Measurements from ENCODE around the gene PRKCQ. TPM values are rescaled to one million over a fixed set of nuclear protein-coding genes. Genes with fewer than 3 reads are reported as not detected.

Gene PRKCQ
- total RNA-seq, 2 experiments from 2014 or later: 62.6 to 69.5 TPM

DNA sequence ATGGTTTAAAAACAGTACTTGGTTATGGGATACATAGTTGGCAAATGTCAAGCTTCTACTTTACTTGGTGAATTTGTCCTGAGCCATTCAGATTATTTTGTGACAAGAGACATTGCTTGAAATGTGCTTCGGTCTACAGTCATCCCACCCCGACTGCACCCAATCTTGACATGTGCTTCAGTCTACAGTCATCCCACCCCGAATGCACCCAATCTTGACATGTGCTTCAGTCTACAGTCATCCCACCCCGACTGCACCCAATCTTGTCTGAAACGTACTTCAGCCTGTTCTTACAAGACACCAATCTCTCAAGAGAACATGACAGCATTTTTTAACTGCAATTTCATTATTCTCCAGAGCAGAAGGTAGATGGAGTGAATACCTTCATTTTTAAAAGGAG lies 47.8 kb downstream of the PRKCQ start:
- POLR2A ChIA-PET: interaction anchor here (0.7 to 1.0 kb wide), 2 partner anchors 11 to 32 kb away, joined by 3 read pairs; no protein-coding TSS in a partner anchor
- Mint-ChIP-seq H3K9me3 (peaks cover 8% of the 10 kb centered on the region), H3K27me3 (no peaks in the 10 kb centered on the region), H3K4me1 (peaks cover 80% of the 10 kb centered on the region), H3K36me3 (ENCODE audit: low read depth) (peaks cover 75% of the 10 kb centered on the region), H3K4me3 (no peak overlapping the region), H3K27ac (peak overlapping the region; percentile 97)
- CTCF ChIA-PET: interaction anchor here (0.9 to 6.1 kb wide), 7 partner anchors 11 to 135 kb away, joined by 3 to 33 read pairs (median 4); no protein-coding TSS in a partner anchor
- peak; percentile 4 for DNase-seq

- H3K4me1 Mint-ChIP-seq: peaks cover 82% of the 10 kb centered on the region
- H3K9me3 Mint-ChIP-seq: peaks cover 8% of the 10 kb centered on the region
- ChIA-PET POLR2A (interaction anchor here (0.5 to 1.2 kb wide), 2 partner anchors 12 to 1499 kb away, joined by 3 read pairs; no protein-coding TSS in a partner anchor), CTCF (interaction anchor here (1.1 to 6.1 kb wide), 10 partner anchors 12 to 96 kb away, joined by 3 to 33 read pairs (median 4); no protein-coding TSS in a partner anchor)
- peak overlapping the region; percentile 75 for H3K4me3 Mint-ChIP-seq
- peaks cover 77% of the 10 kb centered on the region for H3K36me3 Mint-ChIP-seq (ENCODE audit: low read depth)
- peak overlapping the region; percentile 97 for H3K27ac Mint-ChIP-seq
- H3K27me3 Mint-ChIP-seq: no peaks in the 10 kb centered on the region
- peak; percentile 21 for DNase-seq
These were observed 49.1 kb downstream of the PRKCQ start for GRCh38 chr10:6530966-6531365.

DNA sequence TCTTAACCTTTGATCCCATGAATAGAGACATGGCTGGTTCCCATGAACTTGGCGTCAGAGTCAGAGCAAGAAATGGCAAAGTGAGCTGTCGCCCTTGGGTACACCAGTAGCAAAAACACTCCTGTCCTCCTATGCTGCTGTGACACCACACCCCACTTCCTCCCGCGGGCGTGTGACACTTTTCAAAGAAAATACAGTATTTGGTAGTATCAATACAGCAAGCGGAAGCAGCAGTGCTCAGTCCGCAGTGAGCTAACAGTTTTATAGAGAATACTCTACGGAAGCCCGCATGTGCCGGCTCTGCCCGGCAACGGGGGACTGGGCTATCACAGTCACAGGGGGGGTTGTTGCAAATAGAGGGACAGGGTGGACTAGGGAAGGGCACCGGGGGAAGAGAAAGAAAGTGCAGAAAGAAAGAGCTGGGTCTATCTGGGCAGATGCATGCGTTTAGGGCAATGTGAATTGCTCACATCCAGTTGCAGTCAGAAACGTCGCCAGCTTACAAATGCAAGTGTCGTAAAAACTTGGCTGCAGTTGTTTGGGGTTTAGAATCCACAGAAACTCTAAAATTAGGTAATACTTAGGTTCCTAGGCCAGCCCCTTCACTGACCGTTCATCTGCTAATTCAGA lies 49.8 kb downstream of the PRKCQ start:
- peak; percentile 90 for DNase-seq
- H3K36me3 Mint-ChIP-seq (ENCODE audit: low read depth): peaks cover 76% of the 10 kb centered on the region

DNA sequence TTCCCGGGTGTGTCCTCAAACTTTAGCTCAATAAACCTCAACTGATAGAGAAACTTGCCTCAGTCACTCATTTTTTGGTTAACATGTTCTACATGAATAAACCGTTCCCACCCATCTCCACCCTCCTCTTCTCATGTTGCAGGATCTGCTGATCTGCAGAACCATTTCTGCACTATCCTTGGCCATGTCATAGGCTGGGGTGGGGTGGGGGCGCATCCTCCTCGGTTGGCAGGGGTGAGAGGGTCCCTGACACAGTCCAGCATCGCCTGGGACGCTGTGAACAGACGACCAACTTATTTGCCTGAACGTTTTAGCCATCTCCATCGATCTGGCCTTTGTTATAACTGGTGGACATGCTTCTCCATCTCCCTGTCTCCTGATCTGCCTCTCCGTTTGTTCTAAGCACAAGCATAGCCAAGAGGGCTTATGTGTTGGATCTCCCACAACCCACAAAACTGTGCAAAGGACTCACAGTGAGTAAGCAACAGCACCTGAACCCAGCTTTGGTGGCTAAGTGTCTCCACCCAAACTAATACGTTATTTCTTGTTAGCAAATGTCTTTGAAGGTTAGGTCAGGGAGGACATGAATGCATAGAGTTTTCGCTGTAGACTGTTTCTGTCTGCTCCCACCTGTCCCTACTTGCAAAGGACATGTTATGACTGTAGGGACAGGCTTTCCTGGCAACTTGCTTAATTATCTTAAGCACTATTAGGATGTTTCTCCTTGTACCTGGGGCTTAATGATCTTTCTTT lies 51.7 kb downstream of the PRKCQ start:
- Mint-ChIP-seq H3K27me3 (no peaks in the 10 kb centered on the region), H3K9me3 (peaks cover 8% of the 10 kb centered on the region), H3K4me3 (no peak overlapping the region), H3K4me1 (peaks cover 82% of the 10 kb centered on the region), H3K27ac (peak overlapping the region; percentile 97), H3K36me3 (ENCODE audit: low read depth) (peaks cover 84% of the 10 kb centered on the region)
- DNase-seq: no peak
- POLR2A ChIA-PET: no interaction called here
- CTCF ChIA-PET: interaction anchor here (1.0 to 6.1 kb wide), 6 partner anchors 9 to 326 kb away, joined by 3 to 33 read pairs (median 6); partner anchors contain the start of gene PFKFB3

More for the DNA sequence above, 49.8 kb downstream of the PRKCQ start:
- Mint-ChIP-seq H3K4me1 (peaks cover 84% of the 10 kb centered on the region), H3K27ac (peak overlapping the region; percentile 97), H3K4me3 (peak overlapping the region; percentile 75), H3K27me3 (no peaks in the 10 kb centered on the region), H3K9me3 (peaks cover 8% of the 10 kb centered on the region)
- ChIA-PET CTCF (interaction anchor here (0.8 to 6.1 kb wide), 12 partner anchors 10 to 137 kb away, joined by 3 to 33 read pairs (median 4); no protein-coding TSS in a partner anchor), POLR2A (interaction anchor here (0.5 to 1.2 kb wide), 4 partner anchors 13 to 1499 kb away, joined by 3 to 4 read pairs (median 3); no protein-coding TSS in a partner anchor)

DNA sequence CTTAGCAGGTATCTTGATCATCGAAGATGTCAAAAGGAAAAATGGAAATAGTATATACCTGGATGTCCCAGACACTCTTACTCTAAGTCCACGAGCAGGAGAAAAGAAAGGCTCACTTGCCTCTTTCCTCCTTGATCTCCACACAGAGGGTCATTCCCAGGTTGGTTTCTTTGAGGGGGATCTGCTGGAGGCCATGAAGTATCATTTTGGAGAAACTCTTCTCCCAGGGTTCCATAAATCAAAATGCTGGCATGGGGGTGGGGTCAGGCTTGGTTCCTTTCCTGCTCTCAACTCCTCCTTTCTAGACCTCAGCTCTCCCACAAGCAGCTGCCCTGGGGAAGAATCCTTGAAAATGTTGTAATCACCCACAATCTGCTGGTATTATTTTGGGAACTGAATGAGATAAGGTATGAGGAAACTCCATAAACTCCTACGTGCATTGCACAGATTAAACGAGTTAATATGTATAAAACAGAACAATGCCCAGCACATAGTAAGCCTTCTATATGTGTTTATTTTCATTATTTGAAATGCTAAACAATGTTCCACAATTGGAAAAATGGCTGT lies 54.4 kb downstream of the PRKCQ start:
- ChIA-PET CTCF (interaction anchor here (1.4 kb wide), 1 partner anchor 18 kb away, joined by 3 read pairs; no protein-coding TSS in a partner anchor), POLR2A (no interaction called here)
- Mint-ChIP-seq H3K27ac (no peak overlapping the region), H3K9me3 (peaks cover 4% of the 10 kb centered on the region), H3K27me3 (no peaks in the 10 kb centered on the region), H3K4me3 (no peak overlapping the region), H3K4me1 (peaks cover 67% of the 10 kb centered on the region), H3K36me3 (ENCODE audit: low read depth) (peaks cover 78% of the 10 kb centered on the region)
- DNase-seq: no peak

- Mint-ChIP-seq H3K4me3 (no peak overlapping the region), H3K36me3 (ENCODE audit: low read depth) (peaks cover 59% of the 10 kb centered on the region), H3K9me3 (no peaks in the 10 kb centered on the region), H3K27me3 (no peaks in the 10 kb centered on the region), H3K4me1 (peaks cover 62% of the 10 kb centered on the region), H3K27ac (no peak overlapping the region)
- no peak for DNase-seq
- CTCF ChIA-PET: no interaction called here
- POLR2A ChIA-PET: no interaction called here
These were observed 57.8 kb downstream of the PRKCQ start for GRCh38 chr10:6522230-6522629.

- ChIA-PET POLR2A (no interaction called here), CTCF (interaction anchor here (1.1 kb wide), 1 partner anchor 9 kb away, joined by 3 read pairs; no protein-coding TSS in a partner anchor)
- Mint-ChIP-seq H3K27ac (peak overlapping the region; percentile 52), H3K9me3 (no peaks in the 10 kb centered on the region), H3K36me3 (ENCODE audit: low read depth) (peaks cover 57% of the 10 kb centered on the region), H3K4me1 (peaks cover 61% of the 10 kb centered on the region), H3K4me3 (no peak overlapping the region), H3K27me3 (no peaks in the 10 kb centered on the region)
- DNase-seq: no peak
These were observed 59.9 kb downstream of the PRKCQ start for GRCh38 chr10:6520138-6520537.

DNA sequence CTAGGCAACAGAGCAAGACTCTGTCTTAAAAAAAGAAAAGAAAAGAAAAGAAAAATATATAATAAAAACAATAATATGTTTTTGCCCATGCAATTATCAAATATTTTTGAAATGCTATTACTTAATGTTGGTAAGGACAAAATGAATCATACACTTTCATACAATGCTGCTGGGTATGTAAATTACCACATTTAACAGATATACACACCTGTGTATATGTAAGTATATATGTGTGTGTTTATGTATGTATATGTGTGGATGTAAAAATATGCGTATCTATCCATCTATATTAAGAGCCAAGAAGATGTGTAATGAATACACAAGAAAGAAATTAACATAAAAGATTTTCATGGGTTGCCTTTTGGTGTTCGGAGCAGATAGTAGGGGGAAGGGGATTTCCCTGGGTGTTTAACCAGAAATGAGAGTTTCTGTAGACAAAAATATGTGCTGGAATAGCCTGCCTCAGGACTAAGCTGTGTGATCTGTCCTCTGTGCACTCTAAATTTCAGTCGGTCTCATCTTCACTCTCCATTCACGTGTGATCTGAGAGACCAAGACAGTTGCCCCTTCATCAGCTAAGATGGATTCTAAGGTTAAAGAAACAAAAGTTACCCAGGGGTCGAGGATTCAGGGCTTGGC lies 61.2 kb downstream of the PRKCQ start:
- Mint-ChIP-seq H3K36me3 (ENCODE audit: low read depth) (peaks cover 61% of the 10 kb centered on the region), H3K4me1 (peaks cover 71% of the 10 kb centered on the region), H3K4me3 (no peak overlapping the region), H3K27me3 (no peaks in the 10 kb centered on the region), H3K9me3 (no peaks in the 10 kb centered on the region), H3K27ac (peak overlapping the region; percentile 39)
- CTCF ChIA-PET: interaction anchor here (0.6 to 0.9 kb wide), 5 partner anchors 9 to 365 kb away, joined by 3 to 7 read pairs (median 3); no protein-coding TSS in a partner anchor
- no peak for DNase-seq
- POLR2A ChIA-PET: no interaction called here

GRCh38 chr10:6516929-6517284 lies 63.2 kb downstream of the PRKCQ start:
- ChIA-PET CTCF (interaction anchor here (0.7 to 1.5 kb wide), 2 partner anchors 13 to 487 kb away, joined by 5 read pairs; no protein-coding TSS in a partner anchor), POLR2A (no interaction called here)
- Mint-ChIP-seq H3K4me3 (no peak overlapping the region), H3K27ac (no peak overlapping the region), H3K4me1 (peaks cover 87% of the 10 kb centered on the region), H3K27me3 (no peaks in the 10 kb centered on the region), H3K36me3 (ENCODE audit: low read depth) (peaks cover 70% of the 10 kb centered on the region), H3K9me3 (peaks cover 5% of the 10 kb centered on the region)
- no peak for DNase-seq

- ChIA-PET POLR2A (no interaction called here), CTCF (no interaction called here)
- no peaks in the 10 kb centered on the region for H3K27me3 Mint-ChIP-seq
- no peak overlapping the region for H3K27ac Mint-ChIP-seq
- H3K36me3 Mint-ChIP-seq (ENCODE audit: low read depth): peaks cover 72% of the 10 kb centered on the region
- H3K4me1 Mint-ChIP-seq: peaks cover 85% of the 10 kb centered on the region
- no peak for DNase-seq
- H3K9me3 Mint-ChIP-seq: peaks cover 10% of the 10 kb centered on the region
- H3K4me3 Mint-ChIP-seq: no peak overlapping the region
These were observed 63.7 kb downstream of the PRKCQ start for GRCh38 chr10:6516281-6516928.

DNA sequence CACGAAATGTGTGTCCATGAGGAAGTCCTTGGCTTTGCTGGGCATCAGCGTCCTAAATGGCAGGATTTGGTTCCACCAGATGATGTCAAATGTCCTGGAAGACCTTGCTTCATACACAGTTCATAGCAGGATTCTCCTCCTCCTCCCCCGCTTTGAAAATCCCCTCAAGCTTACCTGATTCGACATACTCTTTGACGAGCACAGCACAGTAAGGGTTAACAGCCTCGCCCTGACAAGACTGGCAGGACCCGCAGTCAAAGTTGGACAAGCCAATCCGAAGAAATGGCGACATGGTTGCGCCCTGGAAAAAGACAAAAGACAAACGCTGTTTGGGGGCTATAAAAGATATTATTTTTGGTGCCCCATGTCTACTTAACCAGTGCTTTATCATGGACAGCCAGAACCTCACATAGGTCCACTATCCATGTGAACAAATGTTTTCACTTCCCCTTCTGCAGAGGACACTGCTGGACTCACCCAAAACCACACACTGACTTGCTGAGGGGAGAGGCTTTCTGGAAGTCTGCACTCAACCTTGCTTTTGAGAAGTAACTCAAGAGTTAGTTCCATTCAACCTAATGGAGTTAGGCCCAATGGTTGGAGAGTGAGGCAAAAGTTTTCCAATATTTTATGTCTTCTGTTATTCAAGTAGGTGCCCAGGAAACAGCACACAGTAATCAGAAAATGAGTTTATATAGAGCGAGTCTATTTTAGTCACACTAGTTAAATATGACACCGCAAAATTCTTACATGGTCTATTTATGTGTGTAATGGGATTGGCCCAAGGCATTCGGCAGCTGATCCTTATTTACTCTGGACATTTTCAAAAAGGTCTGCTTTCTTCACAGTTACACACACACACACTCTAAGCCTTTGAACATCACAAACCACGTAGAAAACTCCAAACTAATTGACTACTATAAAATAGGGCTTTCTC lies 65.0 kb downstream of the PRKCQ start:
- POLR2A ChIA-PET: no interaction called here

More for the DNA sequence above, 65.0 kb downstream of the PRKCQ start:
- peaks cover 74% of the 10 kb centered on the region for H3K36me3 Mint-ChIP-seq (ENCODE audit: low read depth)
- no peaks in the 10 kb centered on the region for H3K27me3 Mint-ChIP-seq
- CTCF ChIA-PET: interaction anchor here (1.7 kb wide), 1 partner anchor 15 kb away, joined by 3 read pairs; no protein-coding TSS in a partner anchor
- H3K9me3 Mint-ChIP-seq: peaks cover 19% of the 10 kb centered on the region
- H3K4me3 Mint-ChIP-seq: no peak overlapping the region
- peaks cover 77% of the 10 kb centered on the region for H3K4me1 Mint-ChIP-seq
- no peak for DNase-seq
- H3K27ac Mint-ChIP-seq: no peak overlapping the region

All from activated CD4-positive, alpha-beta T cell treated with anti-CD3 and anti-CD28 coated beads, Interleukin-2, amount 10 ng/mL, durations not matched to agents 7 days and 5 days (primary cell).